CD4-positive, alpha-beta T cell treated with Interleukin-12 subunit alpha and Interleukin-12 subunit beta, for 1 hour (primary cell): Measurements from ENCODE around the gene CA9.

Source experiments
- DNase-seq: peaks from one replicate; pipeline ENCODE4 v3.0.0-alpha.2; 2020

The CA9 gene

GRCh38 chr9:35696520-35697215 lies 22.9 kb downstream of the CA9 start:
- DNase-seq: peak; percentile 71

- DNase-seq: no peak
Observed at GRCh38 chr9:35697486-35697885, 23.8 kb downstream of the CA9 start.

GRCh38 chr9:35698231-35698630 lies 24.5 kb downstream of the CA9 start:
- no peak for DNase-seq

- no peak for DNase-seq
Observed at GRCh38 chr9:35700031-35700430, 26.3 kb downstream of the CA9 start.

GRCh38 chr9:35700942-35701341 lies 27.2 kb downstream of the CA9 start:
- no peak for DNase-seq

- DNase-seq: no peak
Observed at GRCh38 chr9:35702696-35703095, 29.0 kb downstream of the CA9 start.

- no peak for DNase-seq
Observed at GRCh38 chr9:35703906-35704672, 30.4 kb downstream of the CA9 start.

- no peak for DNase-seq
Observed at GRCh38 chr9:35705372-35705771, 31.6 kb downstream of the CA9 start.

- DNase-seq: no peak
Observed at GRCh38 chr9:35705836-35706430, 32.2 kb downstream of the CA9 start.

- no peak for DNase-seq
Observed at GRCh38 chr9:35706951-35707350, 33.2 kb downstream of the CA9 start.

- no peak for DNase-seq
Observed at GRCh38 chr9:35708146-35708545, 34.4 kb downstream of the CA9 start.

GRCh38 chr9:35710818-35711500 lies 37.2 kb downstream of the CA9 start:
- DNase-seq: no peak

- DNase-seq: no peak
Observed at GRCh38 chr9:35711501-35712428, 38.0 kb downstream of the CA9 start.

GRCh38 chr9:35712762-35713400 lies 39.2 kb downstream of the CA9 start:
- DNase-seq: no peak

- DNase-seq: no peak
Observed at GRCh38 chr9:35713578-35713977, 39.9 kb downstream of the CA9 start.

- DNase-seq: no peak
Observed at GRCh38 chr9:35714123-35714522, 40.4 kb downstream of the CA9 start.

GRCh38 chr9:35714579-35715252 lies 41.0 kb downstream of the CA9 start:
- no peak for DNase-seq

- no peak for DNase-seq
Observed at GRCh38 chr9:35716230-35716629, 42.5 kb downstream of the CA9 start.

- DNase-seq: no peak
Observed at GRCh38 chr9:35717132-35717870, 43.6 kb downstream of the CA9 start.

- no peak for DNase-seq
Observed at GRCh38 chr9:35718721-35719511, 45.2 kb downstream of the CA9 start.
